Cardiac fibroblast (primary cell): ENCODE results near the gene APOO.
A peak's percentile ranks its signal among the peaks of the same experiment; 100 is the strongest.

Experiments used
- DNase-seq, 2 donors: peaks; one replicate each; pipeline versions ENCODE4 v3.0.0 to v3.0.0-alpha.2; 2010; ENCODE audit warnings: low read depth in 2 of 2
- H3K4me3 ChIP-seq, 2 donors: replicated peaks in 1 of 2; 1 replicate in 1 of 2; 2 replicates in 1 of 2; pipeline ENCODE4 v1.5.1; 2011; ENCODE audit warnings: low read depth in 2 of 2, low read length in 2 of 2, mild to moderate bottlenecking in 2 of 2, moderate library complexity in 1 of 2
- TF ChIP-seq, protein P1 (sequence below): IDR thresholded peaks from one replicate; pipeline ENCODE4 v1.5.1; 2011; ENCODE audit warnings: low read depth, mild to moderate bottlenecking, low read length, inconsistent platforms

APOO gene

GRCh38 chrX:23907111-23907497, 634 bp downstream of the APOO start:
- H3K4me3 ChIP-seq = peak overlapping the region; percentile 67
- TF ChIP-seq, protein P1, sequence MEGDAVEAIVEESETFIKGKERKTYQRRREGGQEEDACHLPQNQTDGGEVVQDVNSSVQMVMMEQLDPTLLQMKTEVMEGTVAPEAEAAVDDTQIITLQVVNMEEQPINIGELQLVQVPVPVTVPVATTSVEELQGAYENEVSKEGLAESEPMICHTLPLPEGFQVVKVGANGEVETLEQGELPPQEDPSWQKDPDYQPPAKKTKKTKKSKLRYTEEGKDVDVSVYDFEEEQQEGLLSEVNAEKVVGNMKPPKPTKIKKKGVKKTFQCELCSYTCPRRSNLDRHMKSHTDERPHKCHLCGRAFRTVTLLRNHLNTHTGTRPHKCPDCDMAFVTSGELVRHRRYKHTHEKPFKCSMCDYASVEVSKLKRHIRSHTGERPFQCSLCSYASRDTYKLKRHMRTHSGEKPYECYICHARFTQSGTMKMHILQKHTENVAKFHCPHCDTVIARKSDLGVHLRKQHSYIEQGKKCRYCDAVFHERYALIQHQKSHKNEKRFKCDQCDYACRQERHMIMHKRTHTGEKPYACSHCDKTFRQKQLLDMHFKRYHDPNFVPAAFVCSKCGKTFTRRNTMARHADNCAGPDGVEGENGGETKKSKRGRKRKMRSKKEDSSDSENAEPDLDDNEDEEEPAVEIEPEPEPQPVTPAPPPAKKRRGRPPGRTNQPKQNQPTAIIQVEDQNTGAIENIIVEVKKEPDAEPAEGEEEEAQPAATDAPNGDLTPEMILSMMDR = no peak
- no peak for DNase-seq

DNA sequence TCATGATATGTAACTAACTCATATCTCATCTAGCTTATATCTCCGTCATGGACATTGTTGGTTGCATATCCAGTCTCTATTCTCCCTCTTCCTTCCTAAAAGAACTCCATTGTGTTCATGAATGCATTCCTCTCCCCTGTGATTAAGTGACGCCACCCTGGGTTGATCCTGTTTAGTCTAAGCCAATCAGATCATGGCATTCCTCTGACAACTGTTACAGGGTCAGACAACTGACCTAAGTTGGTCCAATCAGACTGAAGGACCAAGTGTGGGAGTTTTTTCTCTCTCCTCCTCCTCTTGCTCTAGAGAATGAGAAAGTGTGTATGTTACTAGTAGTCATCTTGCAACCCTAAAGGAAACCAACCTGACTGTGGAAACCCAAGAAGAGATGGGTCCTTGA, 3.6 kb downstream of the APOO start:
- H3K4me3 ChIP-seq = no peak overlapping the region
- peak; percentile 59 to 81 for DNase-seq
- TF ChIP-seq, protein P1 = no peak

DNA sequence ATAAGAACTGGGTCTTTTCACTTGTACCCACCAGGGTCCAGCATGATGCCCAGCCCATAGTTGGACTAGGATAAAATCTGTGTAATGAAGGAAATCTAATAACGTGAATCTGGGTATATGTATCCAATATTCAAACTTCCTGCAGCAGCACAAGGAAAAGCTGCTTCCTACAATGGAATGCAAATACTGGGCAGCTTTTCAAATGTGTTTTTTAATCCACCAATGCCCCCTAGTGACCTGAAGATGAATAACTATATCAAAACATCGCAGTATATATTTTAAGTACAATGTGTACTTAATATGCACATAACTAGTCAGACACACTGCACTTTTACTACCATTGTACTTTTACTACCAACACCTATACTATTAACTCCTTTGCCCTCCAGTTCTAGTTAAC, 5.3 kb downstream of the APOO start:
- H3K4me3 ChIP-seq = no peak overlapping the region
- TF ChIP-seq, protein P1 = peak; percentile 24
- DNase-seq = peak; percentile 77 to 78

GRCh38 chrX:23901805-23902204, 5.9 kb downstream of the APOO start:
- peak; percentile 91 for DNase-seq
- TF ChIP-seq, protein P1 = peak; percentile 53
- no peak overlapping the region for H3K4me3 ChIP-seq

DNA sequence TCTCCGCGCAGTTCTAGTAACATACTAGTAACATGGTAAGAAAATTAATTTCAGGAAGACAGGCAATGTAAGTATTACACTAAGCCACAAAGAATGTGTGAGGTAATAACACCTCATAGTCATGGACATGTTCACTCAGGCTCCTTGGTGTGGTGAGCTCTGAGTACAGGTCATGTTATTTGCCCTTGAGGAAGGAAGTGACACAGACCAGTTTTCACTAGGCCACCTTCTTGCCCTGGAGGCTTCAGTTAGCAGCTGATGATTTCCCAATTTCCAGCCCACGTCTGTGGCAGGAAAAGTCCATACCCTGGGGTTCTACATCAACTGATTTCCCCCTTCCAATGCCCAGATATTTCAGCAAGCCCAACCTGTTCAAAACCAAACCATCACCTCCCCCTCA, 6.7 kb downstream of the APOO start:
- TF ChIP-seq, protein P1 = no peak
- H3K4me3 ChIP-seq = no peak overlapping the region
- peak; percentile 79 to 91 for DNase-seq

DNA sequence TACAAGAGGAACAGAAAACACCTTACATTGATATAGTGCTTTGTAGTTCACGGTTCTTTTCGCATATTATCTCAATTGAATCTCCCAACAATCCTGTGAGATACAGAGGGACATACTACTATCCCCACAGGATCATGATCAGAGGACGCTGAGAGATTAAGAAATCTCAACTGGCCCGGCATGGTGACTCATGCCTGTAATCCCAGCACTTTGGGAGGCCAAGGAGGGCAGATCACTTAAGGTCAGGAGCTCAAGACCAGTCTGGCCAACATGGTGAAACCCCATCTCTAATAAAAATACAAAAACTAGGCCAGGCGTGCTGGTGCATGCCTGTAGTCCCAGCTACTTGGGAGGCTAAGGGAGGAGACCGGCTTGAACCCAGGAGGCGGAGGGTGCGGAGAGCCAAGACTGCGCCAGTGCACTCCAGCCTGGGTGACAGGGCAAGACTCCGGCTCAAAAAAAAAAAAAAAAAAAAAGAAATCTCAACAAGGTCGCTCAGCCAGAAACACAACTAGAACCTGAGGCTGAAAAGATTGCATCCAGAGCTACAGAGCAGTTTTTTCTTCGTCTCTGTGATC, 7.4 kb downstream of the APOO start:
- DNase-seq = peak in 1 of 2 donors; percentile 54
- H3K4me3 ChIP-seq = no peak overlapping the region
- TF ChIP-seq, protein P1 = no peak

GRCh38 chrX:23898412-23898959, 9.3 kb downstream of the APOO start:
- H3K4me3 ChIP-seq = no peak overlapping the region
- peak; percentile 56 to 78 for DNase-seq
- TF ChIP-seq, protein P1 = no peak
